A549 treated with Mapracorat at 1 μM for 4 hours (cell line): Measurements from ENCODE around the gene ANKRA2. TPM values are rescaled to one million over a fixed set of nuclear protein-coding genes. Genes with fewer than 3 reads are reported as not detected.

Experiments
- total RNA-seq: library from RNA; stranded (reverse); fragments of 200-300 nt; extraction: Qiagen RNA extraction; gene quantifications from 5 replicates; pipeline ENCODE4 v1.2.3, GENCODE V29; 2022

The ANKRA2 gene, protein sequence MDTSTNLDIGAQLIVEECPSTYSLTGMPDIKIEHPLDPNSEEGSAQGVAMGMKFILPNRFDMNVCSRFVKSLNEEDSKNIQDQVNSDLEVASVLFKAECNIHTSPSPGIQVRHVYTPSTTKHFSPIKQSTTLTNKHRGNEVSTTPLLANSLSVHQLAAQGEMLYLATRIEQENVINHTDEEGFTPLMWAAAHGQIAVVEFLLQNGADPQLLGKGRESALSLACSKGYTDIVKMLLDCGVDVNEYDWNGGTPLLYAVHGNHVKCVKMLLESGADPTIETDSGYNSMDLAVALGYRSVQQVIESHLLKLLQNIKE
- 8.9 to 12.6 TPM (median 10.9 TPM) in 5 replicates for total RNA-seq

DNA sequence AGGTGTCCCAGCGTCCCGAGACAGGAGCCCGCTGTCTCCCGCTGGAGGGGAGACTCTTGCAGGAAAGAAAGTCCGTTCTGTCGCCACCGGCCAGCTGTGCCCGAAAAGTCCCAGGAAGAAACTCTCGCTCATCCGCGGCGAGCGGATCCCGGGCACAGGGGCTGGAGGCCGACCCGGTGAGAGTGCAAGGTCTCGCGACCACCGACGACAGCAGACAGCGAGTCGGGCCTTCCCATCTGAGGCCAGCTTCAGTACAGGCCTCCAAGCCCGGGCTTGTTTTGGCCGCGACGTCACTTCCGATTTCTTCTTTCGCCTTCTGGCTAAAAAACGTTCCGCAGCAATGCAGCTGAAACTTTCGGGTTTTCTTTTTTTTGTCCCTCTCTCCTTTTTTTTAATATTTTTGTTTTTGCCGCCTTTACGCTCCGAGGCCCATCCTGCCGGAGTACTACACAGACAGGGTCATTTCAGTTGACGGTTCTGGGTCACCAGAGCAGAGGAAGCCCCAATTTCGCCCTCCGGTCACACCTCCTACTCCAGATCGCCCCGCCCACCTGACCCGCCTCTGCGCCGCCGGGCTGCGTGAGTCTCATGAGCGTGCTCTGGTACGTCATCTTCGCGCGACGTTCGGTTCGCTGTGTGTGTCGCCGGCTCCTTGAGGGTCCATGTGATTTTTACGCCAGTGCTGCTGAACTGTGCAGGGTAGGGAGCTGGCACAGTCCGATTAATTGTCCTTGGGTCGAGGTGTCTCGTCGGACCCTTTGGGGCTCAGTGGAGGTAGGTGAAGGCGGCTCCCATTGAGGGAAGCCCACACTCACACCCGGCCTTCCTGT, at the start of gene ANKRA2, which contains the start of gene UTP15:
ANKRA2 (minus strand) TSS at position 501 of the 830 bp plus-strand sequence. CDS start 2,758 bp downstream, outside the sequence.
UTP15 (plus strand) TSS at position 605 of the 830 bp plus-strand sequence. CDS start 1,602 bp downstream, outside the sequence.

Other genes starting within 250 kb of the ANKRA2 start
- 12.2 to 20.7 TPM (median 19.0 TPM) in 5 replicates for gene FOXD1, start 116.9 kb downstream of the ANKRA2 start, total RNA-seq
- 1,037 to 1,272 TPM (median 1,086 TPM) in 5 replicates for gene BTF3, start 67.2 kb downstream of the ANKRA2 start, total RNA-seq
- gene UTP15, start 104 bp upstream of the ANKRA2 start, total RNA-seq: 18.6 to 20.7 TPM (median 19.6 TPM) in 5 replicates
- 11.5 to 12.4 TPM (median 11.9 TPM) in 5 replicates for gene ARHGEF28, start 60.6 kb upstream of the ANKRA2 start, total RNA-seq